ENCODE data around the gene GNLY. TPM values are rescaled to one million over a fixed set of nuclear protein-coding genes. Genes with fewer than 3 reads are reported as not detected.

The GNLY gene
- total RNA-seq, 4 donors from 2014 or later: 0.63 to 4.2 (median 0.98) TPM; not detected in 1

- TF ChIP-seq EP300 (IDR thresholded peaks at IDR 0.05) (no peak), POLR2A (IDR thresholded peaks at IDR 0.05) (no peak)
- TF ChIP-seq, protein P1, sequence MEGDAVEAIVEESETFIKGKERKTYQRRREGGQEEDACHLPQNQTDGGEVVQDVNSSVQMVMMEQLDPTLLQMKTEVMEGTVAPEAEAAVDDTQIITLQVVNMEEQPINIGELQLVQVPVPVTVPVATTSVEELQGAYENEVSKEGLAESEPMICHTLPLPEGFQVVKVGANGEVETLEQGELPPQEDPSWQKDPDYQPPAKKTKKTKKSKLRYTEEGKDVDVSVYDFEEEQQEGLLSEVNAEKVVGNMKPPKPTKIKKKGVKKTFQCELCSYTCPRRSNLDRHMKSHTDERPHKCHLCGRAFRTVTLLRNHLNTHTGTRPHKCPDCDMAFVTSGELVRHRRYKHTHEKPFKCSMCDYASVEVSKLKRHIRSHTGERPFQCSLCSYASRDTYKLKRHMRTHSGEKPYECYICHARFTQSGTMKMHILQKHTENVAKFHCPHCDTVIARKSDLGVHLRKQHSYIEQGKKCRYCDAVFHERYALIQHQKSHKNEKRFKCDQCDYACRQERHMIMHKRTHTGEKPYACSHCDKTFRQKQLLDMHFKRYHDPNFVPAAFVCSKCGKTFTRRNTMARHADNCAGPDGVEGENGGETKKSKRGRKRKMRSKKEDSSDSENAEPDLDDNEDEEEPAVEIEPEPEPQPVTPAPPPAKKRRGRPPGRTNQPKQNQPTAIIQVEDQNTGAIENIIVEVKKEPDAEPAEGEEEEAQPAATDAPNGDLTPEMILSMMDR (IDR thresholded peaks at IDR 0.05): no peak
- no peak overlapping the region for H3K4me3 ChIP-seq
- 69 to 80% methylated on average over 12 to 14 of the region's 14 CpGs for WGBS, 2 donors
- peak overlapping the region in 3 of 4 donors; percentile 26 to 61 (median 28) for H3K27ac ChIP-seq
- peaks cover 0 to 24% (median 0%) of the 10 kb centered on the region in 3 donors for H3K36me3 ChIP-seq
- H3K27me3 ChIP-seq: no peaks in the 10 kb centered on the region
- no peak for DNase-seq (ENCODE audit: low spot score in 2 of 2)
- H3K4me1 ChIP-seq: peaks cover 0 to 31% (median 0%) of the 10 kb centered on the region in 4 donors
- H3K9me3 ChIP-seq: no peaks in the 10 kb centered on the region
These were observed 32.9 kb upstream of the GNLY start for GRCh38 chr2:85661139-85661858.

DNA sequence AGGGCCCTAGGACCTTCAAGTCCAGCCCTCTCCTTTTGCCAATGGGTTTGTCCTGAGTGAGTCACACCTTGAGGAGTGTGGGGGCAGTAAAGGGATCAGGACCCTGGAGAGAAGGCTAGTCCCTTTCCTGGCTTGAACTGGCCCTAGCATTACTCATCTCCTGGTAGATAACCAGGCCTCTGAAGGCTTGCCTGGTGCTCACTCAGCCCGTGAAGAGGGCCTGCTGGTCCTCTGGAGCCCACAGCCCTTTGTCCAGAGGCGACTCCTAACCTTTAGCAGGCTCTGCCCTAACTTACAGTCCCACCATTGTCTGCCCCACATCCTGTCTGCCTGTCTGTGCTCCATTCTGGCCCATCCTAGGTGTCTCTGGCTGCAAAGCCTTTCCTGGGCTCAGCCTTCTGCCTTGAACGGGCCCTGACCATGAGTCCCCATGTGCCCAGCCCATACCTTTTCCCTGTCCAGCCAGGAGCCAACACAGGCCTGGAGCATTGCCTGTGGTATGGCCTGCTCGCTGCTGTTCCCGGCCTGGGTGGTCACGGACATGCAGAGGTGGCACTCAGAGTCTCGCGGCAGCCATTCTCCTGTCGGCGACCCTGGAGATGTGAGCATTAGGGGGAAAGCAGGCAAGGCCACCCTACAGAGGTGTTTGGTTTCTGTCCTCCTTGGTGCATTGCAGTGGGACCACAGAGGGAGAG lies 31.1 kb upstream of the GNLY start:
- Histone ChIP-seq H3K27ac (peak overlapping the region in 2 of 4 donors; percentile 8 to 57), H3K4me3 (no peak overlapping the region), H3K9me3 (no peaks in the 10 kb centered on the region), H3K4me1 (peaks cover 0 to 31% (median 0%) of the 10 kb centered on the region in 4 donors), H3K36me3 (peaks cover 0 to 9% (median 0%) of the 10 kb centered on the region in 3 donors), H3K27me3 (no peaks in the 10 kb centered on the region)
- TF ChIP-seq EP300 (IDR thresholded peaks at IDR 0.05) (peak in 1 of 2 donors; percentile 22), POLR2A (IDR thresholded peaks at IDR 0.05) (no peak)
- TF ChIP-seq, protein P1 (IDR thresholded peaks at IDR 0.05): no peak
- peak in 1 of 2 donors; percentile 35 for DNase-seq (ENCODE audit: low spot score in 2 of 2)
- 85 to 90% methylated on average over 9 to 10 of the region's 10 CpGs for WGBS, 2 donors

DNA sequence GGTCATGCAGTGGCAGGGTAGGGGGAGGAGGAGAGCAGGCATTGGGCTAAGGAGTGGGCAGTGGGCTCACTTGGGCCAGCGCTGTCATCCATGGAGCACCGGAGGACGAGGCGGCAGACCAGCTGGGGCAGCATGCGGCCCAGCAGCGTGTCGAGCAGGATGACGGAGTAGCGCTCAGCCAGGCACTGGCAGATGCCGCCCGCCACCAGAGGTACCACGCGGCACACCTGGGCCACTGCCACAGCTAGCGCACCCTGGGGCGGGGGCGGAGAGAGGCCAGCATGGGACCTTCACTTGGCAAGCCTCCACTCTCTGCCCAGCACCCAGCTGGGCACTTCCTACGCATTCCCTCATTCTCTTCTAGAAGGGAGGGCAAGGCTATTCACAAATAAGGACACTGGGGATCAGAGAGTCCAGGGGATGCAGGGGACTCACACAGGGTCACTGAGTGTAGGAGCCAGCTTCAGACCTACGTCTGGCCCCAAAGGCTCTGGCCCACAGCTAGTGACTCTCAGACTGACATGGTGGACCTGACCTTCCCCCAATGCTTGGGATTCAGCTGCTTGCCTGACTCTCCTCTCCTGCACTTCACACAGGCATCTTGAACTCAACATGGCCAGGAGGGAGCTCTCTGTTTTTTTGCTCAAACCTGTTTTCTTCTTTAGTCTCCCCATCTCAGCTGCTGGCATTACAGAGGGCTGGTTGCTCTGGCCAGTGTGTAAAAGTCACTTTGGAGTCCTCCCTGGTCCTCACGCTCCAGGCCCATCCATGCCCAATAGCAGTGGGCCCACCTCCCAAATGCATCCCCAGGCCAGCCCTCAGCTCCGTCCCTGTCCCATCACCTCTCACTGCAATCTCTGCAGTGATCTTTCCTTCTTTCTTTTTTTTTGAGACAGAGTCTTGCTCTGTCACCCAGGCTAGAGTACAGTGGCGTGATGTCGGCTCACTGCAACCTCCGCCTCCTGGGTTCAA lies 30.3 kb upstream of the GNLY start:
- WGBS, 2 donors: 91 to 93% methylated on average over 22 to 23 of the region's 23 CpGs
- H3K9me3 ChIP-seq: no peaks in the 10 kb centered on the region
- H3K4me3 ChIP-seq: no peak overlapping the region
- DNase-seq (ENCODE audit: low spot score in 2 of 2): no peak
- H3K4me1 ChIP-seq: peaks cover 0 to 31% (median 0%) of the 10 kb centered on the region in 4 donors
- no peaks in the 10 kb centered on the region for H3K27me3 ChIP-seq
- TF ChIP-seq POLR2A (IDR thresholded peaks at IDR 0.05): no peak
- TF ChIP-seq, protein P1 (IDR thresholded peaks at IDR 0.05): no peak
- no peak for TF ChIP-seq EP300 (IDR thresholded peaks at IDR 0.05)
- peaks cover 0 to under 1% (median 0%) of the 10 kb centered on the region in 3 donors for H3K36me3 ChIP-seq
- H3K27ac ChIP-seq: no peak overlapping the region

- DNase-seq (ENCODE audit: low spot score in 2 of 2): no peak
- TF ChIP-seq, protein P1 (IDR thresholded peaks at IDR 0.05): no peak
- TF ChIP-seq EP300 (IDR thresholded peaks at IDR 0.05): no peak
- no peak for TF ChIP-seq POLR2A (IDR thresholded peaks at IDR 0.05)
- Histone ChIP-seq H3K27ac (no peak overlapping the region), H3K4me3 (no peak overlapping the region), H3K4me1 (peaks cover 0 to 31% (median 0%) of the 10 kb centered on the region in 4 donors), H3K9me3 (no peaks in the 10 kb centered on the region), H3K36me3 (no peaks in the 10 kb centered on the region), H3K27me3 (no peaks in the 10 kb centered on the region)
- WGBS, 2 donors: 81 to 86% methylated on average over 11 of the region's 11 CpGs
These were observed 28.8 kb upstream of the GNLY start for GRCh38 chr2:85665264-85665937.
